Measurements from ENCODE around the gene MCTP1.

MCTP1 gene

DNA sequence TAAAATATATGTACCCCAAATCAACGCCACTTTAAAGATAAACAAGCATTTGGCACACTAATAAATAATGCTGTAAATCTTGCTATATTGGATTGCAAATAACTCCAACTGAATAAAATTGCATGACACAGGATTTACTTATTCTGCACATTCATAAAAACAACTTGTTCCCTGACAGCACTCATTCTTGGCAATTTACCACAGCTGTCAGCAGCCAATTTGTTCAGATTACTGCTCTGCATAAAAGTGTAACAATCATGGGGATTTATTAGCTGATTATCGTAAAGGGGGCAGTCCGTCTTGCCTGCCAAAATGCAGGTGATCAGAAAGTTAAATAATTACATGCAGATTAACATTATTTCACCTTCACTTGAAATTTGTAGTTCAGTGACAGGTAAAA lies 381.2 kb downstream of the MCTP1 start (continued):
- TF ChIP-seq, protein P1, sequence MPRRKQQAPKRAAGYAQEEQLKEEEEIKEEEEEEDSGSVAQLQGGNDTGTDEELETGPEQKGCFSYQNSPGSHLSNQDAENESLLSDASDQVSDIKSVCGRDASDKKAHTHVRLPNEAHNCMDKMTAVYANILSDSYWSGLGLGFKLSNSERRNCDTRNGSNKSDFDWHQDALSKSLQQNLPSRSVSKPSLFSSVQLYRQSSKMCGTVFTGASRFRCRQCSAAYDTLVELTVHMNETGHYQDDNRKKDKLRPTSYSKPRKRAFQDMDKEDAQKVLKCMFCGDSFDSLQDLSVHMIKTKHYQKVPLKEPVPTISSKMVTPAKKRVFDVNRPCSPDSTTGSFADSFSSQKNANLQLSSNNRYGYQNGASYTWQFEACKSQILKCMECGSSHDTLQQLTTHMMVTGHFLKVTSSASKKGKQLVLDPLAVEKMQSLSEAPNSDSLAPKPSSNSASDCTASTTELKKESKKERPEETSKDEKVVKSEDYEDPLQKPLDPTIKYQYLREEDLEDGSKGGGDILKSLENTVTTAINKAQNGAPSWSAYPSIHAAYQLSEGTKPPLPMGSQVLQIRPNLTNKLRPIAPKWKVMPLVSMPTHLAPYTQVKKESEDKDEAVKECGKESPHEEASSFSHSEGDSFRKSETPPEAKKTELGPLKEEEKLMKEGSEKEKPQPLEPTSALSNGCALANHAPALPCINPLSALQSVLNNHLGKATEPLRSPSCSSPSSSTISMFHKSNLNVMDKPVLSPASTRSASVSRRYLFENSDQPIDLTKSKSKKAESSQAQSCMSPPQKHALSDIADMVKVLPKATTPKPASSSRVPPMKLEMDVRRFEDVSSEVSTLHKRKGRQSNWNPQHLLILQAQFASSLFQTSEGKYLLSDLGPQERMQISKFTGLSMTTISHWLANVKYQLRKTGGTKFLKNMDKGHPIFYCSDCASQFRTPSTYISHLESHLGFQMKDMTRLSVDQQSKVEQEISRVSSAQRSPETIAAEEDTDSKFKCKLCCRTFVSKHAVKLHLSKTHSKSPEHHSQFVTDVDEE (CRISPR knock-in tag; IDR thresholded peaks at IDR 0.05) = no peak
- TF ChIP-seq ISL1 (CRISPR knock-in tag; IDR thresholded peaks at IDR 0.05) = no peak
- no peak for TF ChIP-seq ZFP30 (CRISPR knock-in tag; IDR thresholded peaks at IDR 0.05)
- no peak for TF ChIP-seq BACH2 (CRISPR knock-in tag; IDR thresholded peaks at IDR 0.05; ENCODE audit: borderline replicate concordance)

DNA sequence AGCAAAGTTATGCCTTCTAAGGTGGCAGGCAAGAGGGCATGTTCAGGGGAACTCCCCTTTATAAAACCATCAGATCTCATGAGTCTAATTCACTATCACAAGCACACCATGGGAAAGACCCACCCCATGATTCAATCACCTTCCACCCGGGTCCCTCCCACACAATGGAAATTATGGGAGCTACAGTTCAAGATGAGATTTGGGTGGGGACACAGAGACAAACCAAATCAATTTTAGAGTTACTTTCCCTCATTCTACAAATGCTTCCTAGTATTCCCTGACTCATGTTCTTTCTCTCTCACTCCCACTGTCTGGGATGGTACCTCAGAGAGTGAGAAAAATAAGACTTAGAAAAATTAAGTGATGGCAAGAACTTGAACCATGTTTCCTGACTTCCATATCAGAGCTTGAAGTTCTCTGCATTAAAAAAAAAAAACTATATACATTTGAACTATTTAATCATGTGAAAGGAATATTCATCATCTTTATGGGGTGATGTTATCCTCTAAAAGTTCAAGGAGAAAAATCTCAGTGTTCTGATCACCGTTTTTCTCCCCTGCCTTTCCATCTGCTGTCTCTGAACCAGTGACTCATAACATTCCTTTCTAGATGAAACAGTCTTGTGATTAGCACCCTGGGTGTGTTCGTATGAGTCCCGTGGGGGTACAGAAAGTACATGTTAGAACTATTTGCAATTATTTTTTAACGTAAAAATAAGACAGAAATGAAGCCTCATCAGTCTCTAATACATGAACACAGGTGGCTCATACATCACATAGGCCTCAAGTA lies 383.5 kb downstream of the MCTP1 start:
- no peak for TF ChIP-seq ZNF70 (CRISPR knock-in tag; IDR thresholded peaks at IDR 0.05)
- no peak for TF ChIP-seq ZFP3 (CRISPR knock-in tag; IDR thresholded peaks at IDR 0.05)
- no peak for TF ChIP-seq ZNF8 (CRISPR knock-in tag; IDR thresholded peaks at IDR 0.05)
- no peak for TF ChIP-seq ZC3H10 (CRISPR knock-in tag; IDR thresholded peaks at IDR 0.05)
- TF ChIP-seq GLIS3 (CRISPR knock-in tag; IDR thresholded peaks at IDR 0.05) = no peak
- TF ChIP-seq, protein P2, sequence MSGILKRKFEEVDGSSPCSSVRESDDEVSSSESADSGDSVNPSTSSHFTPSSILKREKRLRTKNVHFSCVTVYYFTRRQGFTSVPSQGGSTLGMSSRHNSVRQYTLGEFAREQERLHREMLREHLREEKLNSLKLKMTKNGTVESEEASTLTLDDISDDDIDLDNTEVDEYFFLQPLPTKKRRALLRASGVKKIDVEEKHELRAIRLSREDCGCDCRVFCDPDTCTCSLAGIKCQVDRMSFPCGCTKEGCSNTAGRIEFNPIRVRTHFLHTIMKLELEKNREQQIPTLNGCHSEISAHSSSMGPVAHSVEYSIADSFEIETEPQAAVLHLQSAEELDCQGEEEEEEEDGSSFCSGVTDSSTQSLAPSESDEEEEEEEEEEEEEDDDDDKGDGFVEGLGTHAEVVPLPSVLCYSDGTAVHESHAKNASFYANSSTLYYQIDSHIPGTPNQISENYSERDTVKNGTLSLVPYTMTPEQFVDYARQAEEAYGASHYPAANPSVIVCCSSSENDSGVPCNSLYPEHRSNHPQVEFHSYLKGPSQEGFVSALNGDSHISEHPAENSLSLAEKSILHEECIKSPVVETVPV (CRISPR knock-in tag; IDR thresholded peaks at IDR 0.05) = no peak
- TF ChIP-seq, protein P1 (CRISPR knock-in tag; IDR thresholded peaks at IDR 0.05) = no peak
- TF ChIP-seq SNAI2 (CRISPR knock-in tag; IDR thresholded peaks at IDR 0.05) = no peak
- ATAC-seq = peak; percentile 68

DNA sequence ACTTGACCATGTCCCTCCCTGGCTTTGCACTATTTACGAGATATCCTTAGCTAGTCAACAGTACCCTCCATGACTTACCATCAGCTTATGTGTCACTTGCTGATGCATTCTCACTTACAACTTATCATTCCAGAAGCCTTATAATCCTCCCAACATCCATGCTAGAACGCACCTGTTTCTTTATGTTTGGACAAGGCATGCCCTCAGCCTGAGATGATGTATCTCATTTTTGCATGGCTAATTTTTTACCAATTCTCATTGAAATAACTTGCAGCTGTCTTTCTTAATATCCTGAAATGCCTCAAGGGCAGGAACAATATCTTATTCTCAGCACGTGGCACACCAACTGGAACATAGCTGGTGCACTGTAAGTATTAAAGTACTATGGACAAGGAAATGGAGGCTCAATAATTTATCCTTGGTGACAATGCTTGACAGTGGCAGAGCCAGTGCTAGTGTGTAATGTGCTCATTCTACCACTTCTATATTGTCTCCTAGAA lies 384.8 kb downstream of the MCTP1 start:
- TF ChIP-seq BACH2 (CRISPR knock-in tag; IDR thresholded peaks at IDR 0.05; ENCODE audit: borderline replicate concordance) (no peak), ISL1 (CRISPR knock-in tag; IDR thresholded peaks at IDR 0.05) (no peak), TCF4 (CRISPR knock-in tag; IDR thresholded peaks at IDR 0.05; ENCODE audit: borderline replicate concordance) (no peak), ZFP30 (CRISPR knock-in tag; IDR thresholded peaks at IDR 0.05) (no peak), RARB (CRISPR knock-in tag; IDR thresholded peaks at IDR 0.05) (no peak), PPARA (CRISPR knock-in tag; IDR thresholded peaks at IDR 0.05; ENCODE audit: borderline replicate concordance) (no peak)
- TF ChIP-seq, protein P2 (CRISPR knock-in tag; IDR thresholded peaks at IDR 0.05) = no peak
- TF ChIP-seq, protein P1 (CRISPR knock-in tag; IDR thresholded peaks at IDR 0.05) = no peak
- no peak for ATAC-seq

All from SK-N-SH treated with all-trans-retinoic acid at 6 μM for 48 hours (cell line).